ENCODE results near the gene SEPSECS. TPM values are rescaled to one million over a fixed set of nuclear protein-coding genes. Genes with fewer than 3 reads are reported as not detected.

Gene SEPSECS
- total and polyA plus RNA-seq, 9 of the 15 experiments (the other 6 are each of a cell fraction or from before 2014, with no cell fraction given), result 3.9 to 17.2 (median 7.9) TPM

DNA sequence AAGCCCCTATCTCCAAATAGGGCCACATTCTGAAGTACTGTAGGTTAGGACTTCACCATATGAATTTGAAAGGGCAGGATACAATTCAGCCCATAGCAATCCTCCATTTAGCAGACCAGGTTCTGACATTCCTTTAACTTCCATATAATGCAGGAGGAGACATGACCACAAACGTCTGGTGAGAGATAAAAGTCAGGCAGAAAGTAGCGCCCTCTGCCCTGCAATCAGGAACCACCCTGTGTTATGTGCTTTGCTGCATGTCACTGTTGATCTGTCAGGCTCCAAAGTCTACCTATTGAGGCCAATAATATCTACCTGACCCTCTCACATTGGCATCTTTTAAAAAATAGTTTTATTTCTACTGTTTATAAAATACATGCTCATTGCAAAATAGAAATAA, 30.2 kb upstream of the SEPSECS start (continued):
- TF ChIP-seq ARID1B (IDR thresholded peaks at IDR 0.05), result 0 out of 2 replicates have a peak, but pooled peaks have one; percentile 26
- no peak for TF ChIP-seq RFX7 (CRISPR knock-in tag; IDR thresholded peaks at IDR 0.05)
- TF ChIP-seq MGA (IDR thresholded peaks at IDR 0.05), result no peak
- no peak for TF ChIP-seq AFF1 (IDR thresholded peaks at IDR 0.05; ENCODE audit: low read depth in 1 of 2, partially characterized antibody in 2 of 2)
- TF ChIP-seq ZKSCAN3 (CRISPR knock-in tag; IDR thresholded peaks at IDR 0.05), result no peak
- TF ChIP-seq HNRNPLL (IDR thresholded peaks at IDR 0.05; ENCODE audit: low read depth, low read length, poor library complexity, severe bottlenecking), result no peak
- no peak for TF ChIP-seq CREB5 (CRISPR knock-in tag; IDR thresholded peaks at IDR 0.05)
- peak in 1 of 2 experiments; percentile 35; a peak in 2 of 4 replicates for TF ChIP-seq RAD21 (CRISPR knock-in tag; conservative IDR thresholded peaks at IDR 0.05 in 1 of 2, IDR thresholded peaks at IDR 0.05 in 1 of 2)
- TF ChIP-seq POLR3G (IDR thresholded peaks at IDR 0.05; ENCODE audit: extremely low read depth, insufficient read length, insufficient replicate concordance), result no peak
- no peak for TF ChIP-seq KAT2B (IDR thresholded peaks at IDR 0.05; ENCODE audit: low read depth, low read length)
- no peak for TF ChIP-seq ZNF551 (CRISPR knock-in tag; IDR thresholded peaks at IDR 0.05)
